Sigmoid colon (tissue), 4 donors: ENCODE results near the gene ACACA.

ENCODE experiments used
- CTCF ChIP-seq, 4 experiments: fragments of 450-650 bp in 3 of 4; fragments of 200-600 bp in 1 of 4; IDR thresholded peaks; one replicate each; pipeline ENCODE4 v1.5.1; 2016 to 2019; ENCODE audit warnings: antibody characterized with exemption in 4 of 4, mild to moderate bottlenecking in 3 of 4, moderate library complexity in 2 of 4
- EP300 ChIP-seq, 4 donors: sonication (generic); formaldehyde crosslinking; IDR thresholded peaks; one replicate each; pipeline ENCODE4 v1.6.1; 2017; ENCODE audit warnings: antibody characterized with exemption in 4 of 4
- POLR2A ChIP-seq, 2 donors: fragments of 450-650 bp; IDR thresholded peaks; one replicate each; pipeline ENCODE4 v1.6.1; 2016; ENCODE audit warnings: antibody characterized with exemption in 2 of 2, mild to moderate bottlenecking in 2 of 2, moderate library complexity in 2 of 2

DNA sequence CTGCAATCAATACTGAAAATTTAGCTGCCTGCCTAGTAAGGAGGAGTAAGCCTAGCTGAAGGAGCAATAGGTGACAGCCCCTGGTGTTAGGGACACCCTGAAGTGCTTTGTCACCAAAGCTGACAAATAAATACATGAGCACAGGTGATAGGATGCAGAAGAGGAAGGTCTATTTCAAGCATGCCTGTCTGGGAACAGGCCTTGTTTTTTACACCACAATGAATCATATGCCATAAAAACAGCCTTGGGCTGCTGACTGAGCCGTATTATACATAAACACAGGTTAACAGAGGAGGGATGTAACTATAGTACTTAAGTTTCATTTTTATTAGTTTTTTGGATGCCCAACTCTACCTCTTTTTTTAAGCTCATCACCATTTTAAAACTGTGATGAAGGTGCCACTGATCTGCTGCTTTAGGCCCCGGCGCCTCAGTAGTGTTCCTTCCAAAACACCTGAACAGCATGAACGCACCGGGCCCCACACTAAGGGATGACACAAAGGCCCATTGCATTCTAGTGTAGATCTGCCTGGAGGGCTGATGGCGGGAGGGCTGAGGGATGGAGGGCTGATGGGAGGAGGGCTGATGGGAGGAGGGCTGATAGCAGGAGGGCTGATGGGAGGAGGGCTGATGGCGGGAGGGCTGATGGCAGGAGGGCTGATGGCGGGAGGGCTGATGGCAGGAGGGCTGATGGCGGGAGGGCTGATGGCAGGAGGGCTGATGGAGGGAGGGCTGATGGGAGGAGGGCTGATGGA, 307.5 kb downstream of the ACACA start:
- TF ChIP-seq CTCF (IDR thresholded peaks at IDR 0.05), result no peak
- TF ChIP-seq POLR2A (IDR thresholded peaks at IDR 0.05), result no peak
- TF ChIP-seq EP300 (IDR thresholded peaks at IDR 0.05), result no peak
